Neural cell (in vitro differentiated cells): ENCODE measurements around the gene DYNLRB1.

Source experiments
- CTCF ChIP-seq: fragments of 450-650 bp; IDR thresholded peaks from 2 replicates; pipeline ENCODE4 v1.5.1; 2014; ENCODE audit warnings: antibody characterized with exemption, mild to moderate bottlenecking, moderate library complexity; ENCODE audit not compliant: poor library complexity, severe bottlenecking
- EP300 ChIP-seq: fragments of 450-650 bp; conservative IDR thresholded peaks from 2 replicates; pipeline ENCODE4 v1.6.1; 2014; ENCODE audit warnings: antibody characterized with exemption, mild to moderate bottlenecking, moderate library complexity; ENCODE audit not compliant: poor library complexity, severe bottlenecking
- EZH2 ChIP-seq: fragments of 200-600, 300-800 bp; shearing (Covaris generic), sonication (generic); IDR thresholded peaks from 2 replicates; pipeline ENCODE4 v1.6.1; 2014; ENCODE audit warnings: antibody characterized with exemption, low read length, borderline replicate concordance, mild to moderate bottlenecking; ENCODE audit not compliant: insufficient read depth, poor library complexity, severe bottlenecking
- MXI1 ChIP-seq: fragments of 450-650 bp; conservative IDR thresholded peaks from 2 replicates; pipeline ENCODE4 v1.6.1; 2014; ENCODE audit warnings: antibody characterized with exemption, mild to moderate bottlenecking; ENCODE audit not compliant: poor library complexity, severe bottlenecking
- POLR2AphosphoS5 ChIP-seq: IDR thresholded peaks from 2 replicates; pipeline ENCODE4 v1.6.1; 2012
- RAD21 ChIP-seq: fragments of 450-650 bp; conservative IDR thresholded peaks from 2 replicates; pipeline ENCODE4 v1.6.1; 2014; ENCODE audit warnings: antibody characterized with exemption, mild to moderate bottlenecking, moderate library complexity
- SMC3 ChIP-seq: fragments of 450-650 bp; conservative IDR thresholded peaks from 2 replicates; pipeline ENCODE4 v1.6.1; 2014; ENCODE audit warnings: antibody characterized with exemption, mild to moderate bottlenecking, moderate library complexity; ENCODE audit not compliant: poor library complexity
- TAF1 ChIP-seq: IDR thresholded peaks from 2 replicates; pipeline ENCODE4 v1.6.1; 2012; ENCODE audit warnings: low read depth
- TF ChIP-seq, protein P1 (sequence below): IDR thresholded peaks from 2 replicates; pipeline ENCODE4 v1.6.1; 2012; ENCODE audit warnings: borderline replicate concordance

DNA sequence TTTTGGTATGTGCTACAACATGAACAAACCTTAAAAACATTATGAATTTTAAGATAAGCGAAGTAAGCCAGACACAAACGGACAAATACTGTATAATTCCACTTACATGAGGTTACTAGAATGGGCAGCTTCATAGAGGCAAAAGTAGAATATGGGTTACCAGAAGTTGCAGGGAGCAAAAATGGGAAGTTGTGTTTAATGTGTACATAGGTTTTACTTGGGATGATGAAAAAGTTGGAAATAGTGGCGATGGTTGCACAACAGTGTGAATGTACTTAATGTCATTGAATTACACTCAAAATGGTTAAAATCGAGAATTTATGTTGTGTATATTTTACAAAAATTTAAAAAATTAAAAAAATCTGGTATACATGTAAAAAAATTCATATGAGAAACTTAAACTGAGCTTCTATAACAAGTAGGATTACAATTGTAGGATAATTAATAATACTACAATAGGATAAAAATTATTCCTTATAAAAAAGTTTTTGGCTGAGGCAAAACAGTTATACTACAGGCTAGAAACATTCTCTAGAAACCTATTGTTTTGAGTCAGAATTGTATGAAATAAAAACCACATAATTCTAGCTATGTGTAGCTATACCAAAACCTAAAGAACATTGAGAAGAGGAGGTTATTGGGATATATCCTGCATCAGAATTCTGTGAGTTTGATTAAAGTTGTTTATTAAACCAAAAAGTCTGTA lies 24.8 kb upstream of the DYNLRB1 start:
- no peak for TF ChIP-seq CTCF
- TF ChIP-seq RAD21 = no peak
- no peak for TF ChIP-seq EP300
- no peak for TF ChIP-seq EZH2
- TF ChIP-seq POLR2AphosphoS5 = no peak
- TF ChIP-seq, protein P1, sequence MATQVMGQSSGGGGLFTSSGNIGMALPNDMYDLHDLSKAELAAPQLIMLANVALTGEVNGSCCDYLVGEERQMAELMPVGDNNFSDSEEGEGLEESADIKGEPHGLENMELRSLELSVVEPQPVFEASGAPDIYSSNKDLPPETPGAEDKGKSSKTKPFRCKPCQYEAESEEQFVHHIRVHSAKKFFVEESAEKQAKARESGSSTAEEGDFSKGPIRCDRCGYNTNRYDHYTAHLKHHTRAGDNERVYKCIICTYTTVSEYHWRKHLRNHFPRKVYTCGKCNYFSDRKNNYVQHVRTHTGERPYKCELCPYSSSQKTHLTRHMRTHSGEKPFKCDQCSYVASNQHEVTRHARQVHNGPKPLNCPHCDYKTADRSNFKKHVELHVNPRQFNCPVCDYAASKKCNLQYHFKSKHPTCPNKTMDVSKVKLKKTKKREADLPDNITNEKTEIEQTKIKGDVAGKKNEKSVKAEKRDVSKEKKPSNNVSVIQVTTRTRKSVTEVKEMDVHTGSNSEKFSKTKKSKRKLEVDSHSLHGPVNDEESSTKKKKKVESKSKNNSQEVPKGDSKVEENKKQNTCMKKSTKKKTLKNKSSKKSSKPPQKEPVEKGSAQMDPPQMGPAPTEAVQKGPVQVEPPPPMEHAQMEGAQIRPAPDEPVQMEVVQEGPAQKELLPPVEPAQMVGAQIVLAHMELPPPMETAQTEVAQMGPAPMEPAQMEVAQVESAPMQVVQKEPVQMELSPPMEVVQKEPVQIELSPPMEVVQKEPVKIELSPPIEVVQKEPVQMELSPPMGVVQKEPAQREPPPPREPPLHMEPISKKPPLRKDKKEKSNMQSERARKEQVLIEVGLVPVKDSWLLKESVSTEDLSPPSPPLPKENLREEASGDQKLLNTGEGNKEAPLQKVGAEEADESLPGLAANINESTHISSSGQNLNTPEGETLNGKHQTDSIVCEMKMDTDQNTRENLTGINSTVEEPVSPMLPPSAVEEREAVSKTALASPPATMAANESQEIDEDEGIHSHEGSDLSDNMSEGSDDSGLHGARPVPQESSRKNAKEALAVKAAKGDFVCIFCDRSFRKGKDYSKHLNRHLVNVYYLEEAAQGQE = no peak
- TF ChIP-seq MXI1 = no peak
- no peak for TF ChIP-seq TAF1
- TF ChIP-seq SMC3 = no peak
